RKO (cell line): ENCODE data around the gene PRKN.
A peak's percentile ranks its signal among the peaks of the same experiment; 100 is the strongest.

Experiments
- DNase-seq: peaks from one replicate; pipeline ENCODE4 v3.0.0-alpha.2; 2016; ENCODE audit warnings: low spot score

Gene PRKN

GRCh38 chr6:162058281-162058875 is 669.2 kb downstream of the PRKN start:
- DNase-seq: peak; percentile 1

- no peak for DNase-seq
These were observed 670.8 kb downstream of the PRKN start for GRCh38 chr6:162056745-162057144.

- DNase-seq: no peak
These were observed 671.5 kb downstream of the PRKN start for GRCh38 chr6:162056061-162056460.

GRCh38 chr6:162055365-162055764 is 672.2 kb downstream of the PRKN start:
- no peak for DNase-seq

- DNase-seq: no peak
These were observed 674.5 kb downstream of the PRKN start for GRCh38 chr6:162053084-162053483.

- no peak for DNase-seq
These were observed 677.0 kb downstream of the PRKN start for GRCh38 chr6:162050579-162050978.

DNA sequence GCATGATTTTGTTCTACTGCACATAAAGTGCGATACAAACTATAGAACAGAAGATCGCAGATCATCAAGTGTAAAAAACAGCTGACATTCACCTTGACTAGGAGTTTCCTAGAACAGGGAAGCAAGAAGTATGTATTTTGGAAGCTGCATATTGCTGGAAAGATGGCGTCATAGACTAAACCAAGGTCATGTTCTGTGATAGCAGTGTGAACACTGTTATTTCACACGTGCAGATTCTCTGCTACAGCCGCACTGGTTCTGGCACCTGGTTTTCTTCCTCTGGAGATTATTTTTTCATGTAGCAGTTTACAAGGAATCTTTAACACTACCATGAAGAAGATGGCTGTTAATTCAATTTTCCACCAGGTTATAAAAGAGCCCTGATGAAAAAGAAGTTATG is 681.2 kb downstream of the PRKN start:
- no peak for DNase-seq

DNA sequence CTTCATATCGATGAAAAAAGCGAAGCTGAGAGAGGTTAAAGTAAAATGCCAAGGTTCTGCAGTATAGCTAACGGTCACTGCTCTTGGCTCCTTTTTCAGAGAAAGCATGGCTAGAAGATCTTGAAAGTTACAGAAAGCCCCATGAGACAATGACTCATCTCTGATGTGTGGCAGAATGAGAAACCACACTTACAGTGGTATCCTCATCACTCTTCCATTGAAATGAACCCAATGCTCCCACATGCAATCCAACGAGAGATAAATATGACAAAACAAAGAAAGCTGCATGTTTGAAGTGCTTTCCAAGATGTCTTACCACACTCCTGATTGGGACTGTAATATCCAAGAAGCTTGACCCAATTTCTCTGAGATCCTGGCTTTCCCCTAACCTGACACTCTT is 694.9 kb downstream of the PRKN start:
- DNase-seq: no peak

- no peak for DNase-seq
These were observed 697.5 kb downstream of the PRKN start for GRCh38 chr6:162029873-162030576.

DNA sequence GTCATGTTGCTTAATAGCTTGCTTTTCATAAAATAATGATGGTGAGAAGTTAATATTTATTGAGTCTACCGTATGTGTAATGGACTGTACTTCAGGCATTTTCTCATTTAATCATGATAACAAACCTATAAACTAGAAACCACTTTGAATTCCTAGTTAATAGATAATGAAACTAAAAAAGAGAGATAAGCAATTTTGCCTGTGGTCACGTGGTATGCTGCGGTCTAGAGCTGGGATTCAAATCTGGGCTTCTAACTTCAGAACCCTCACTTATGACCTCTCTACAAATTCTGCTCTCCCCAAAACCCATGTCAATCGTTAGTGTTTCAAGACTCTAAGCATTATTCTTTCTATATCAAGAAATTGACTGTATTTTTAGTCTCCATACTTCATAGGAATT is 700.7 kb downstream of the PRKN start:
- DNase-seq: no peak

- no peak for DNase-seq
These were observed 701.5 kb downstream of the PRKN start for GRCh38 chr6:162026031-162026430.

DNA sequence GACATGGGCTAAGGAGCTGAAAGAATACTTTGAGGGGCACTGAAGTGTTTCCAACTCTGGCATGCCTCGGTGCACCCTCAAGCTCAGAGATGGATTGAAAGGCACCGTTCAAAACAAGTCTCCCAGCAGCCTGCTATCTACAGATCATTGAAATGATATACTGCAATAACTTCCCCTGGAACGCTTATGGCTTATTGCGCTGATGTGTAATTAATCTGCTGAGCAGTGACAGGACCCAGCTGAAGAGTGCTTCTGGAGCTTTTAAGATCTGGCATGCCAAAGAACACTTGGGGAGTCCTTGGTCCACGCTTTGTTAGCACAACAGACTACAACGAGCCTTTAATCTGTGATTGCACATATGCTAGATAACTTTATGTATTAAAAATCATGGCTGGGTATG is 708.2 kb downstream of the PRKN start:
- DNase-seq: no peak

- no peak for DNase-seq
These were observed 710.0 kb downstream of the PRKN start for GRCh38 chr6:162017536-162017935.

DNA sequence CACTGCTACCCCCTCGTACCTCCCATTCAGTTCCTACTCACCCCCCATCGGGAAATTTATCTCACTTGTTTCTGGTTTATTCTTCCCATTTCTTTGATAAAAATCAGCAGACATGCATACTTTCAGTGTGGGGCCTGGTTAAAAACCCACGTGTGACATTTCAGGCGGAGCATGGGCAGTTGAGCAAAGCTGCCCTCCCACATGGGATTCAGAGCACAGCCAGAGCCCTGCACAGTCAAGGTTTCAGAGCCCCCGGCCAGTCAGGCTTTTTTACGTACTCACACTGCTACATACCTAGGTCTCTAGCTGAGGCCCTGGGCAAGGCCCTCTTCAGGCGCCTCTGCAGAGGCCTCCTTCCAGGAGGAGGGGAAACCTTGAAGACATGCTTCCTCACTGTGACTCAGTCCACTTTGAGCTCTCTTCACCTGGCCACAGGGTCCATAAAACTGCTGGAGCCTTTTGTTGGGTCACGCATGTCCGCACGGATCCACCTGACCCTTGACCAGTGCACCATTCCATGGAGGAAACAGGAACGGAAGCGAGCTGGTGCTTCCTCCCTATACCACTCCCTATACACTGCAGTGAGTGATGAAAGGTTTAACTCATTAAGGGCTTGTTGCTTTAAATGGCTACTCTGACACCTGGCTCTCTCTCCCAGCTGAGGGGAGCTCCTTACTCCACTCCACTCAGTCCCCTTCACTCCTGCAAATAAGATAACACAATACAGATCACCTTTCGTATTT is 713.3 kb downstream of the PRKN start:
- DNase-seq: no peak

GRCh38 chr6:162005372-162005771 is 722.2 kb downstream of the PRKN start:
- DNase-seq: no peak

- DNase-seq: no peak
These were observed 730.8 kb downstream of the PRKN start for GRCh38 chr6:161996783-161997182.

GRCh38 chr6:161985876-161986423 is 741.6 kb downstream of the PRKN start:
- DNase-seq: no peak

DNA sequence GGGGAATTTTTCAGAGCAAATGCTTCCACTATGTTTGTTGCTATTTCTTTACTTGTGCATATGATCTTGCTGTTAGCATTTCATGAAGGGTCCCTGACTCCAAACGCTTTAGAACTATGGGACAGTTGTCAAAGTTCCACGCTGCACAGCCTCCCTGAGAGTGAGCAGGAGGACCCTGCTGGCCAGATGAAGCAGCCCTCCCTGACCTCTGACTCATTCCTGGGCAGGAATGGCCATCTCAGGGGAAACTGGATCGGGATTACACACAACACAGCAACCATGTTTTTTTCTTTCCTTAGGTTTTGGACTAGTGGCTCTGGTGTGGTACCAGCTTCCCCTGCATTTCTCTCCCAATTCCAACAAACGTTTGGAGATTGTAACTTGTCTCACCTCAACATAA is 742.9 kb downstream of the PRKN start:
- DNase-seq: no peak

- DNase-seq: no peak
These were observed 751.0 kb downstream of the PRKN start for GRCh38 chr6:161976553-161976952.

DNA sequence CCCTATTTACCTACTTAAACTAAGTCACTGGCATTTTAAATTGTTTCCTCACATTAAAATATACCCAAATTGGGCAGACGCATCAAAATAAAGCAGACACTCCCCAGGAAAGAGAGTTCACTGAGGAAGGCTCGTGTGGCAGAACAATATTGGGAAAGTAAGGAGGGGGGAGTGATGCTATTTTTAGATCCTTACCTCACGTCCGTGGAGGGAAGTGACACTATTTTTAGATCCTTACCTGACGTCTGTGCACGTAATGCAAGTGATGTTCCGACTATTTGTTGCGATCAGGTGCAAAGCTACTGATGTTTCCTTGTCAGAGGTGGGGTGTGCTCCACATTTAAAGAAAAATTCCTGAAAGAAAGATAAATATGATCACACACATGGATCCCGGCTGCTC is 754.5 kb downstream of the PRKN start:
- no peak for DNase-seq

GRCh38 chr6:161971043-161971442 is 756.5 kb downstream of the PRKN start:
- DNase-seq: no peak

DNA sequence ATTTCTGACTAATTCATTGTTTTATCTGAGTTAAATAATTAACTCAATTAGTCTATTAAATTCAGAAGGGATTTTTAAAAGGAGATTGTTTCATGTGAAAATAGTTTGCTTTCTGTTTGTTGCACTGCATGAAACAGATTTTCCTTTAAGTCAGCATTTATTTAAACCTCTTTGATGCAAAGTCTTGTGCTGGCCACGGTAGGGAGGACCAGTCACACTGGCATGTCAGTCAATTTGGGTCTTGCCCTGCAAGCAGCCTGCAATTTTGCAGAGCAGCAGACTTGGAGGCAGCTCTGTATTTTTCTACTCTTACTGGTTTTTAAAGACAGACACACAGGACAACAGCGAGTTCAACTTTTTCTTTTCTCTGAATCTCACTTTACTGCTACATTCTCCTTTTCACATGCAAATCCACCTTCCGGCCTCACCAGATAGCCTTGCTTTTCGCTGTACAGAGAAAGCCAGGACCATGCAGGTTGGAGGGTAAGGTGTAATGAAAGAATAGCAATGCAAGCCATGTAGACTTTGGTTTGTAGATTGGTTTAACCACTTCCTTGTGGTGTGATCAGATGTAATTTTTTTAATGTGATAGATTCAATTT is 763.8 kb downstream of the PRKN start:
- DNase-seq: no peak

DNA sequence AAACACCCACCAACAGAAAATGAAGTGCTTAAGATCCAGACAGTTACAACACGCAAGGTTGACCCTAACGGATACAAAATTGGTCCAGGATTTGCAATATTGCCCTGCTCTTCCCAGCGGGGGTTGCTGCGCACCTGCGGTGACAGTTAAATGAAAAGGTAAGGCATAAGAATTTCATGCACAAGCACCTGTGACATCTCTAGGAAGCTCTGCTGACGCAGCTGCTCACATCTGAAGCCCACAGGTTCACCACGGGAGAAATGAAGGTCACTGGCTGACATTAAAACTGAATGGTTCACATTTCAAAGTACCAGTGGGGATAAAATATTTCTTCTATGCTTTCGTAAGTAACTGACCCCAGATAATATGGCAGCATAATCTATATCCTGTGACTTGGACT is 764.4 kb downstream of the PRKN start:
- DNase-seq: no peak
